ENCODE data around the gene HSF2.
"Not testable (repeated sequence)": the region's sequence is repeated elsewhere in the genome, so short reads cannot be mapped to it uniquely, and the experiment has no call there.

The HSF2 gene

DNA sequence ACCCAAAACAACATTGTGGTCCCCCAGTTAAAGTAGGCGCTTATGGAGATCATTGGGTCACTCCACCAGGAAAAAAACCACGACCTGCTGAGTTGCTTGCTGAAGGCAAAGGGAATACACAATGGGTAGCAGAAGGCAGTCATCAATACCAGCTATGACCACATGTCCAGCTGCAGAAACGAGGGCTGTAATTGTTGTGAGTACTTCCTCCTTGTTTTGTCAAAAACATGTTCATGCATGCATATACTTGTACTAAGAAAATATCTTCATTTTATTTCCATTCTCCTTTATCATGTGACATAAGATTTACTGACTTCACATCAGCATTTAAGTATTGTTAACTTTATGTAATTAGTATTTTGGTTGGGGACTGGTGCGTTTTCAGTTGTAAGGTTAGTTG is 55.2 kb downstream of the HSF2 start:
- DNase-seq (ENCODE audit: low read depth in 2 of 2): no peak

DNA sequence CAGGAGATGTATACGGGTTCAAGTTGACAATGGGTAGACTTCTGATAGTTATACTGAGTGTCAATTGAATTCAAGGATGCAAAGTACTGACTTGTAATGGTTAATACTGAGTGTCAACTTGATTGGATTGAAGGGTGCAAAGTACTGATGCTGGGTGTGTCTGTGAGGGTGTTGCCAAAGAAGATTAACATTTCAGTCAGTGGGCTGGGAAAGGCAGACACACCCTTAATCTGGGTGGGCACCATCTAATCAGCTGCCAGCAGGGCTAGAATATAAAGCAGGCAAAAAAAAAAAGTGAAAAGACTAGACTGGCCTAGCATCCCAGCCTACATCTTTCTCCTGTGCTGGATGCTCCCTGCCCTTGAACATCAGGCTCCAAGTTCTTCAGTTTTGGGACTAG is 55.7 kb downstream of the HSF2 start:
- DNase-seq (ENCODE audit: low read depth in 2 of 2): not testable (repeated sequence)

DNA sequence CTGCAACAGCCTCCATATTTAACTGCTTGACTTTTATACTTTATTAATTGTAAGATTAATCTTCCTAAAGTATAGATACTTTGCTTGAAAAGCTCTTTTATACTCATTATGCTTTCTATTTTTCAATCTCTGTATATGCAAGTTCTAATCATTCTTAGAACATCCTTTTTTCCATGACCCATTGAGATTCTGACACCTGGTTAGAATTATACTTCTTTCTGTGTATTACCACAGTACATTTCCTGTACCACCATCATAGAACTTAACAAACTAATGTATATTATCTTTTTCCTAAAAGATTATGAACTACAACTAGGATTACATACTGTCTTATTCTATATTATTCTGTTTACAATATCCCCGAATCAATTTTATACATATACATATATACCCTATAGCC is 58.6 kb downstream of the HSF2 start:
- DNase-seq (ENCODE audit: low read depth in 2 of 2): no peak

DNA sequence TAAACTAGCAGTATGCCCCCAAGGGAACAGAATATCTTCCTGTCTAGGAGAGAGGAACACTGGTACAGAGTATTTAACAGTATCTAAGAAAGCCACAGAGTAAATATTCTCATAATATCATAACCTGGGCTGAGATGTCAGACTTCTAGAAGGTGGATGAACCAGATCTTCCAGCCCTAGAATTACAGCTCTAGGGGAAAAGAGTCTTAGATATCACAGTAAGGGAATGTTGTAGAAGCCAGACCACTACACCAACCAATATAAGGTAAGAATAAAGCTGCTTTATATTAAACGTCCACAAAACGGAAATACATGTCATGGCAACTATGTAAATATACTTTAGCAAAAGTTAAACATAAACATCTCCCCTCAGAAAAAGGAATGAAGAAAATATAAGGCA is 59.8 kb downstream of the HSF2 start:
- no peak for DNase-seq (ENCODE audit: low read depth in 2 of 2)

DNA sequence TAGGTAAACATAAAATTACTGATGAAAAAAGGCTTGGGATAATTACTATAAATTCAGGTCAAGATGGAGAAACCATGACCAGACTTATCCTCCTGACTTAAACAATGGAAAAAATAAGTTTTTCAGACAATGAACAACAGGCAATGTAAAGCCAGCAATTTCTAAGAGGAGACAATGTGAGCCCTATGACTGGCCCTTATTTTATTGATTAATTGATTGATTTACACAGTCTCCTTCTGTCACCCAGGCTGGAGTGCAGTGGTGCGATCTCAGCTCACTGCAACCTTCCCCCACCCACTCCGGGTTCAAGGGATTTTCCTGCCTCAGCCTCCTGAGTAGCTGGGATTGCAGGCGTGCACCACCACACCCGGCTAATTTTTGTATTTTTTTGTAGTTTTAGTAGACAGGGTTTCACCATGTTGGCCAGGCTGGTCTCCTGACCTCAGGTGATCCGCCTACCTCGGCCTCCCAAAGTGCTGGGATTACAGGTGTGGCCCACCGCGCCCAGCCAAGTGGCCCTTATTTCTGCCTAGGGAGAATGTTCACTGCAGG is 60.5 kb downstream of the HSF2 start:
- DNase-seq (ENCODE audit: low read depth in 2 of 2): not testable (repeated sequence)

DNA sequence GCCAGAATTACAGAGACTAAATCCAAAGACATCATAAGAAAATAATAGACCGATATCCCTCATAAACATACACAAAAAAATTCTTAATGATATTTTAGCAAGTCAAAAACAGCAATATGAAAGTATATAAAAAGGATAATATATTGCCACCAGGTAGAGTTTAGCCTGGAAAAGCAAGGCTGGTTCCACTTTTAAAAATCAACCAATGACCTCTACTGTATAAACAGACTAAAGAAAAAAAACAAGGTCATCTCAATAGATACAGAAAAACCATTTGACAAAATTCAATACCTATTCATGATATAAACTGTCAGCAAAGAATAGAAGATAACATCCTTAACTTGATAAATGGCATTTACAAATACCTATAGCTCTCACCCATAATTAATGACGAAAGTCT is 62.4 kb downstream of the HSF2 start:
- DNase-seq (ENCODE audit: low read depth in 2 of 2): no peak

DNA sequence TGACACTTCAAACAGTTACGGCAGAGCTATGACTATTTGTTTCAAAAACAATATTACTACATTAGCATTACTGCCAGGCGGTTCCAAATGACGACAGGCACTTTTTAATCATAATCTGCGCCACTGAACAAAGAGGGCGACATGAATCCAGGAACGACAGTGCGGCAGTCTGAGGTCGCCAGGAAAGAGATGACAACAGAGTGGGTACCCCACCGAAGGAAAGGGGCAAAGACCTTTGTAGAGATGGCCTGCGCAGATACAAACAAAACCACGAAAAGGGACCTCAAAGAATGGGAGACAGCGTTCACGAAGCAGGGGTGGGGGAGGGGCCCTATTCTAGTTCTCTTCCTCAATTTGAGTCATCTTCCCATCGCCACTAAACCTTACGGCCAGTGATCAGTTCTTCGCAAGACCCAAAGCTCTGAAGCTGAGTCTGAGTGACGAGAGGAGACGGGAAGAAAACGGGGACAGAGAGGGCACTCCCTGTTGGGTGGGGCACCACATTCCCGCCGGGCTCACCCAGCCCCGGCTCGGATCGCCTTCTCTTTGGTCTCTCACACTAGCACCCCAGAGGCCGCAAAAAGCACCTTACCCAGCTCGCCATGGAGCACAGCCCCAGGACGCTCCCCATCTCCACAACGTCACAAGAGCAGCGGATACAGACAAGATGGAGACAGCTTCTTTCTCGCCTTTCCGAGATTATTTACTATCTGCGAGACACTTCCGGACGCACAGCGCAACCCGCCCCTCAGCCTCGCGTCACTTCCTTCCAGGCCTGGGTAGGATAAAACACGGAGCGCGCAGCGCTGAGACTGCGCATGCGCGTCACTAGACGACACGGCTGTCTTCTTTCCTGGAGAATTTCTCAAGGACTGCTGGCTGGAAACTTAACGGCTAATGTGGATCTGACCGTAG is 71.9 kb downstream of the HSF2 start, which contains the start of gene SERINC1:
Gene SERINC1, minus strand, starts transcription at position 701 of the 915 bp plus-strand sequence. Its CDS starts 70 bp downstream, at position 631.
- DNase-seq (ENCODE audit: low read depth in 2 of 2): peak; percentile 82 to 85

DNA sequence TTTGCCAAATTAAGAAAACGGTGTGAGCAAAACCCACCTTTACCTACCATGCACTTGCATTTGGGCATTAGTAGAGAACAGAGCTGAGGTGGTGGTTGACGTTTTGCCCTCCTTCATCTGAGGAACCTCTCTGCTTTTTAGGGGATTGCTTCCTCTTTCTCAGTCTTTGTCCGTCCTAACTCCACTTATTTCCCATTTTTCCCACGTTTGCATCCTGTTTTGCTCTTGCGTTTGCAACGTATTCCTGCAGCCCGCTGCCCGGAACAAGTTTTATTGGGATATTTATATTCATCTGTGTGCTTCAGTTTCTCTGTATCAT is 72.5 kb downstream of the HSF2 start:
- no peak for DNase-seq (ENCODE audit: low read depth in 2 of 2)

DNA sequence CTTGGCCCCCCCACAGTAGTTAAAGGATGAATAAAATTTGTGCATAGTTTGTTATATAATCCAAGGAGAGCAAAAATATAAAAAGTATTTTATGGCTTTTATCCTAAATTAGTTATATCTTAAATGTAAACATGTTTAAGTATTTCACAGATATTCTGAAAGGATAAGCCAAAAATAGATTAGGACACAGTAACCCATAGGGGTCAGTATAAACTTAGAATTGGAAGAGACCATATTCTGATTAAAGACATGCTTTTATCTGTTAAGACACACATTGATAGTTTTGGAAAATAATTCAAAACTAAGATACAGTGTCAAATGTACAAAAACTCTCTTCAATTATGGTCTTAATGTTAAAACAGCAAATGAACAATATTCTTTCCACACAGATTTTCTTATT is 76.7 kb downstream of the HSF2 start:
- DNase-seq (ENCODE audit: low read depth in 2 of 2): peak in 1 of 2 experiments; percentile 6

DNA sequence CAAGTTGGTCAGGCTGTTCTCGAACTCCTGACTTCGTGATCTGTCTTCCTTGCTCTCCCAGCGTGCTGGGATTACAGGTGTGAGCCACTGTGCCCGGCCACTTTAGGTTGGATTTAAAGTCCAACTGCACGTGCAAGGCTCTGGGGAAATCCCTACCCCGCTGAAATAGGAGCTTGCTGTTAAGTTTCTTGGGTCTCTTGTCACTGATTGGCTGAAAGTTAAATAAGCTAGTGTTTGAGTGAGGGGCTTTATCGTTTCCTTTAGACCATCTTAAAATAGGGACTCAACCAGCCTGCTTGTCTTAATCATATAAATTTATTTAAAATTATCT is 83.3 kb downstream of the HSF2 start:
- DNase-seq (ENCODE audit: low read depth in 2 of 2): no peak

All from fibroblast of skin of left biceps (primary cell).